ENCODE data around the gene NUF2.

NUF2 gene

GRCh38 chr1:163372576-163372975, 50.8 kb downstream of the NUF2 start:
- no peak overlapping the region for H2AK5ac ChIP-seq (ENCODE audit: low read length, severe bottlenecking)
- H3K36me3 ChIP-seq (ENCODE audit: control insufficient read depth in 1 of 2, insufficient read depth in 2 of 2, low read depth in 1 of 2, low read length in 2 of 2) = no peaks in the 10 kb centered on the region
- no peak overlapping the region for H4K91ac ChIP-seq (ENCODE audit: low read length)
- no peak for DNase-seq
- H3K18ac ChIP-seq (ENCODE audit: low read depth in 1 of 2, low read length in 2 of 2) = no peak overlapping the region
- H3K14ac ChIP-seq (ENCODE audit: low read length in 2 of 2) = no peak overlapping the region
- H3K27ac ChIP-seq (ENCODE audit: low read length, poor library complexity, severe bottlenecking) = no peak overlapping the region
- no peak overlapping the region for H3K23ac ChIP-seq (ENCODE audit: low read length in 2 of 2)
- H3K9ac ChIP-seq (ENCODE audit: low read length) = no peak overlapping the region
- H3K4me3 ChIP-seq (ENCODE audit: insufficient read depth in 1 of 2, low read depth in 1 of 2, low read length in 2 of 2) = no peak overlapping the region
- no peak overlapping the region for H2BK120ac ChIP-seq (ENCODE audit: low read depth, low read length)
- no peak overlapping the region for H2BK15ac ChIP-seq (ENCODE audit: low read depth, poor library complexity, severe bottlenecking)
- no peak overlapping the region for H2BK5ac ChIP-seq (ENCODE audit: low read depth, low read length, poor library complexity, severe bottlenecking)
- no peak overlapping the region for H3K4me2 ChIP-seq (ENCODE audit: low read length, poor library complexity, severe bottlenecking)
- no peak overlapping the region for H4K8ac ChIP-seq (ENCODE audit: low read length)
- no peaks in the 10 kb centered on the region for H3K79me1 ChIP-seq (replicated peaks; ENCODE audit: low read length, poor library complexity, severe bottlenecking)
- H3K4me1 ChIP-seq (ENCODE audit: control insufficient read depth, insufficient read depth, low read depth, low read length) = no peaks in the 10 kb centered on the region
- H3K4ac ChIP-seq (ENCODE audit: low read depth in 1 of 2, low read length in 2 of 2) = no peak overlapping the region
- H2AFZ ChIP-seq (ENCODE audit: low read depth, low read length) = no peak overlapping the region
- H3K27me3 ChIP-seq (ENCODE audit: control insufficient read depth in 1 of 2, insufficient read depth in 1 of 2, low read length in 2 of 2) = peaks cover 18 to 19% of the 10 kb centered on the region in 2 experiments
- no peak overlapping the region for H2BK12ac ChIP-seq (ENCODE audit: low read length in 2 of 2)
- H3K9me3 ChIP-seq (ENCODE audit: control insufficient read depth, low read length) = no peaks in the 10 kb centered on the region
- WGBS = no CpG with 5 or more reads among the region's 1 CpG

GRCh38 chr1:163378554-163378953, 56.8 kb downstream of the NUF2 start:
- Histone ChIP-seq H4K8ac (ENCODE audit: low read length) (no peak overlapping the region), H3K4ac (ENCODE audit: low read depth in 1 of 2, low read length in 2 of 2) (no peak overlapping the region), H4K91ac (ENCODE audit: low read length) (no peak overlapping the region), H3K14ac (ENCODE audit: low read length in 2 of 2) (no peak overlapping the region), H2AK5ac (ENCODE audit: low read length, severe bottlenecking) (no peak overlapping the region), H2BK120ac (ENCODE audit: low read depth, low read length) (no peak overlapping the region), H3K4me2 (ENCODE audit: low read length, poor library complexity, severe bottlenecking) (no peak overlapping the region), H3K4me1 (ENCODE audit: control insufficient read depth, insufficient read depth, low read depth, low read length) (no peaks in the 10 kb centered on the region), H3K27ac (ENCODE audit: low read length, poor library complexity, severe bottlenecking) (no peak overlapping the region), H3K9ac (ENCODE audit: low read length) (no peak overlapping the region), H3K27me3 (ENCODE audit: control insufficient read depth in 1 of 2, insufficient read depth in 1 of 2, low read length in 2 of 2) (peaks cover 4 to 6% of the 10 kb centered on the region in 2 experiments), H3K18ac (ENCODE audit: low read depth in 1 of 2, low read length in 2 of 2) (no peak overlapping the region), H2BK12ac (ENCODE audit: low read length in 2 of 2) (no peak overlapping the region), H3K23ac (ENCODE audit: low read length in 2 of 2) (no peak overlapping the region), H3K36me3 (ENCODE audit: control insufficient read depth in 1 of 2, insufficient read depth in 2 of 2, low read depth in 1 of 2, low read length in 2 of 2) (no peaks in the 10 kb centered on the region), H2AFZ (ENCODE audit: low read depth, low read length) (no peak overlapping the region), H2BK15ac (ENCODE audit: low read depth, poor library complexity, severe bottlenecking) (no peak overlapping the region), H3K9me3 (ENCODE audit: control insufficient read depth, low read length) (no peaks in the 10 kb centered on the region), H3K4me3 (ENCODE audit: insufficient read depth in 1 of 2, low read depth in 1 of 2, low read length in 2 of 2) (no peak overlapping the region), H2BK5ac (ENCODE audit: low read depth, low read length, poor library complexity, severe bottlenecking) (no peak overlapping the region), H3K79me1 (replicated peaks; ENCODE audit: low read length, poor library complexity, severe bottlenecking) (no peaks in the 10 kb centered on the region)
- no peak for DNase-seq
- WGBS = no CpG with 5 or more reads among the region's 2 CpGs

GRCh38 chr1:163379801-163380200, 58.0 kb downstream of the NUF2 start:
- Histone ChIP-seq H3K79me1 (replicated peaks; ENCODE audit: low read length, poor library complexity, severe bottlenecking) (no peaks in the 10 kb centered on the region), H3K27me3 (ENCODE audit: control insufficient read depth in 1 of 2, insufficient read depth in 1 of 2, low read length in 2 of 2) (peaks cover 0 to 6% of the 10 kb centered on the region in 2 experiments), H2BK15ac (ENCODE audit: low read depth, poor library complexity, severe bottlenecking) (no peak overlapping the region), H3K36me3 (ENCODE audit: control insufficient read depth in 1 of 2, insufficient read depth in 2 of 2, low read depth in 1 of 2, low read length in 2 of 2) (no peaks in the 10 kb centered on the region), H2AK5ac (ENCODE audit: low read length, severe bottlenecking) (no peak overlapping the region), H3K18ac (ENCODE audit: low read depth in 1 of 2, low read length in 2 of 2) (no peak overlapping the region), H3K9ac (ENCODE audit: low read length) (no peak overlapping the region), H3K4ac (ENCODE audit: low read depth in 1 of 2, low read length in 2 of 2) (no peak overlapping the region), H2BK5ac (ENCODE audit: low read depth, low read length, poor library complexity, severe bottlenecking) (no peak overlapping the region), H2AFZ (ENCODE audit: low read depth, low read length) (no peak overlapping the region), H2BK120ac (ENCODE audit: low read depth, low read length) (no peak overlapping the region), H3K23ac (ENCODE audit: low read length in 2 of 2) (no peak overlapping the region), H3K4me3 (ENCODE audit: insufficient read depth in 1 of 2, low read depth in 1 of 2, low read length in 2 of 2) (no peak overlapping the region), H3K4me1 (ENCODE audit: control insufficient read depth, insufficient read depth, low read depth, low read length) (no peaks in the 10 kb centered on the region), H3K4me2 (ENCODE audit: low read length, poor library complexity, severe bottlenecking) (no peak overlapping the region), H4K91ac (ENCODE audit: low read length) (no peak overlapping the region), H2BK12ac (ENCODE audit: low read length in 2 of 2) (no peak overlapping the region), H3K14ac (ENCODE audit: low read length in 2 of 2) (no peak overlapping the region), H3K27ac (ENCODE audit: low read length, poor library complexity, severe bottlenecking) (no peak overlapping the region), H3K9me3 (ENCODE audit: control insufficient read depth, low read length) (no peaks in the 10 kb centered on the region), H4K8ac (ENCODE audit: low read length) (no peak overlapping the region)
- no peak for DNase-seq
- WGBS = no CpG with 5 or more reads among the region's 4 CpGs

GRCh38 chr1:163381487-163382184, 59.9 kb downstream of the NUF2 start:
- no peak overlapping the region for H3K23ac ChIP-seq (ENCODE audit: low read length in 2 of 2)
- no peaks in the 10 kb centered on the region for H3K36me3 ChIP-seq (ENCODE audit: control insufficient read depth in 1 of 2, insufficient read depth in 2 of 2, low read depth in 1 of 2, low read length in 2 of 2)
- no peak overlapping the region for H3K18ac ChIP-seq (ENCODE audit: low read depth in 1 of 2, low read length in 2 of 2)
- no peak overlapping the region for H3K4ac ChIP-seq (ENCODE audit: low read depth in 1 of 2, low read length in 2 of 2)
- no peak overlapping the region for H2BK120ac ChIP-seq (ENCODE audit: low read depth, low read length)
- peaks cover 0 to 6% of the 10 kb centered on the region in 2 experiments for H3K27me3 ChIP-seq (ENCODE audit: control insufficient read depth in 1 of 2, insufficient read depth in 1 of 2, low read length in 2 of 2)
- no peak overlapping the region for H2BK15ac ChIP-seq (ENCODE audit: low read depth, poor library complexity, severe bottlenecking)
- no peak overlapping the region for H4K8ac ChIP-seq (ENCODE audit: low read length)
- no CpG with 5 or more reads among the region's 2 CpGs for WGBS
- H2BK12ac ChIP-seq (ENCODE audit: low read length in 2 of 2) = no peak overlapping the region
- H2AK5ac ChIP-seq (ENCODE audit: low read length, severe bottlenecking) = no peak overlapping the region
- H3K9me3 ChIP-seq (ENCODE audit: control insufficient read depth, low read length) = no peaks in the 10 kb centered on the region
- H3K14ac ChIP-seq (ENCODE audit: low read length in 2 of 2) = no peak overlapping the region
- H4K91ac ChIP-seq (ENCODE audit: low read length) = no peak overlapping the region
- no peak overlapping the region for H3K27ac ChIP-seq (ENCODE audit: low read length, poor library complexity, severe bottlenecking)
- no peak overlapping the region for H3K4me2 ChIP-seq (ENCODE audit: low read length, poor library complexity, severe bottlenecking)
- no peaks in the 10 kb centered on the region for H3K79me1 ChIP-seq (replicated peaks; ENCODE audit: low read length, poor library complexity, severe bottlenecking)
- no peak overlapping the region for H3K4me3 ChIP-seq (ENCODE audit: insufficient read depth in 1 of 2, low read depth in 1 of 2, low read length in 2 of 2)
- no peak overlapping the region for H2BK5ac ChIP-seq (ENCODE audit: low read depth, low read length, poor library complexity, severe bottlenecking)
- no peaks in the 10 kb centered on the region for H3K4me1 ChIP-seq (ENCODE audit: control insufficient read depth, insufficient read depth, low read depth, low read length)
- no peak overlapping the region for H3K9ac ChIP-seq (ENCODE audit: low read length)
- no peak overlapping the region for H2AFZ ChIP-seq (ENCODE audit: low read depth, low read length)
- no peak for DNase-seq
